C4-2B (cell line): ENCODE measurements around the gene CFAP97D1.

Source experiments
- CTCF ChIP-seq: fragments of 450-650 bp; conservative IDR thresholded peaks from 2 replicates; pipeline ENCODE4 v1.5.1; 2017; ENCODE audit warnings: mild to moderate bottlenecking
- ZFX ChIP-seq: fragments of 450-650 bp; IDR thresholded peaks from 2 replicates; pipeline ENCODE4 v1.6.1; 2017

GRCh38 chr17:43814714-43815113, 34.5 kb downstream of the CFAP97D1 start:
- TF ChIP-seq CTCF, result no peak
- no peak for TF ChIP-seq ZFX
